HG02798 (cell line): ENCODE data around the gene C16orf54.
A peak's percentile ranks its signal among the peaks of the same experiment; 100 is the strongest.
"Not testable (repeated sequence)": the region's sequence is repeated elsewhere in the genome, so short reads cannot be mapped to it uniquely, and the experiment has no call there.

Source experiments
- ATAC-seq: cut with Tn5 transposase; IDR thresholded peaks from one replicate; pipeline ENCODE4 v1.9.1; 2021; ENCODE audit warnings: mild to moderate bottlenecking; ENCODE audit not compliant: unreplicated experiment, poor library complexity

C16orf54 gene

GRCh38 chr16:29770250-29770929, 24.6 kb upstream of the C16orf54 start:
- ATAC-seq: no peak

- ATAC-seq: no peak
Observed at GRCh38 chr16:29769507-29769906, 23.7 kb upstream of the C16orf54 start.

- no peak for ATAC-seq
Observed at GRCh38 chr16:29767062-29767461, 21.3 kb upstream of the C16orf54 start.

GRCh38 chr16:29766571-29766970, 20.8 kb upstream of the C16orf54 start:
- no peak for ATAC-seq

GRCh38 chr16:29765167-29766032, 19.6 kb upstream of the C16orf54 start:
- ATAC-seq: no peak

- no peak for ATAC-seq
Observed at GRCh38 chr16:29763326-29763725, 17.5 kb upstream of the C16orf54 start.

- ATAC-seq: no peak
Observed at GRCh38 chr16:29761882-29762281, 16.1 kb upstream of the C16orf54 start.

GRCh38 chr16:29761280-29761651, 15.5 kb upstream of the C16orf54 start:
- not testable (repeated sequence) for ATAC-seq

- no peak for ATAC-seq
Observed at GRCh38 chr16:29760567-29761279, 14.9 kb upstream of the C16orf54 start.

- ATAC-seq: no peak
Observed at GRCh38 chr16:29757950-29758466, 12.2 kb upstream of the C16orf54 start.

- ATAC-seq: not testable (repeated sequence)
Observed at GRCh38 chr16:29757086-29757485, 11.3 kb upstream of the C16orf54 start.

GRCh38 chr16:29756654-29757053, 10.9 kb upstream of the C16orf54 start:
- ATAC-seq: no peak

GRCh38 chr16:29753516-29753915, 7.7 kb upstream of the C16orf54 start:
- ATAC-seq: no peak

- not testable (repeated sequence) for ATAC-seq
Observed at GRCh38 chr16:29748760-29749149, 3.0 kb upstream of the C16orf54 start.

GRCh38 chr16:29747947-29748759, 2.4 kb upstream of the C16orf54 start:
- no peak for ATAC-seq

GRCh38 chr16:29746518-29746917, 728 bp upstream of the C16orf54 start:
- ATAC-seq: not testable (repeated sequence)

- ATAC-seq: peak; percentile 38
Observed at GRCh38 chr16:29745121-29745852, 503 bp downstream of the C16orf54 start.

GRCh38 chr16:29744541-29745101, 1.2 kb downstream of the C16orf54 start:
- no peak for ATAC-seq
